Measurements from ENCODE around the gene CAMSAP2. TPM values are rescaled to one million over a fixed set of nuclear protein-coding genes. Genes with fewer than 3 reads are reported as not detected.

Gene CAMSAP2
- polyA plus RNA-seq, 2 of the 4 experiments (the other 2 are of a cell fraction) = 17.3 to 28.5 TPM

DNA sequence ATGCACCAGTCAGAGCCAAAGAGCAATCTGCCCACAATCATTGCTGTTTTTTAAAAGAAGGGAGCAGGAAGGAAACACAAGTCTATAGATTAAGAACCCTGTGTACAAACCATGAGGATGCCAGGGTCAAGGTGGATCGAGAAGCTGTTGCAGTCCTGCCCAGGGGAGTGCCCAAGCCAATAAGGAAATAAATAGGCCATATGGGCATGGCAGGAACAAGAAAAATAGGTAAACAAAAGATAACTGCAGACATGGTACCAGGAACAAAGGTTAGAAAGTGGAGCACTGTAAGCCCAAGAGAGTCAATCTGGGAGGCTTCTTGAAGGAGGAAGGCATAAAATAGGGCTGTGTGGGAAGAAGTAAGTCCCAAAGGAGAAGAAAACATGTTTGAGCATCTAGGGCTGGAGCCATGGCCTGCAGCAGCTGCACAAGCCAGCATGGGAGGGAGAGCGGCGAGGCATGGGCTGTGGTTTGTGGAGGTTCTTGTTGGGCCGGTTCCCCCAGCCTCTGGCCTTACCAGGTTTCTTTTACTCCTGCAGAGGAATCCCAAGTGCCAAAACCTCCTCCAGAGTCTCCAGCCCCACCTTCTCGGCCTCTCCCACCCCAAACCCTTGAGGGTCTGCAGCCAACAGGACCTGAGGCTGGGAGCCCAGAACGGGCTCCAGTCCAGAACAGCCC lies 169.6 kb downstream of the CAMSAP2 start:
- Histone ChIP-seq H3K4me3 (no peak overlapping the region), H3K9me3 (no peaks in the 10 kb centered on the region), H3K27ac (peak overlapping the region; percentile 77 to 82), H3K4me1 (peaks cover 70% of the 10 kb centered on the region), H3K4me2 (peak overlapping the region; percentile 39)
- WGBS (ENCODE audit: missing lambda C conversion rate) = 86% methylated on average over 5 of the region's 6 CpGs
- FAIRE-seq (no peak), ATAC-seq (no peak), DNase-seq (ENCODE audit: low read depth in 1 of 2, low spot score in 1 of 2) (no peak)
- CTCF ChIA-PET = interaction anchor here (0.7 to 2.0 kb wide), 6 partner anchors 9 to 89 kb away, joined by 3 to 16 read pairs (median 4); partner anchors contain the start of gene INAVA
- POLR2A ChIA-PET = interaction anchor here (0.9 to 3.9 kb wide), 4 partner anchors 9 to 17 kb away, joined by 4 to 58 read pairs (median 6); partner anchors contain the start of gene INAVA
- TF ChIP-seq CBX2 (IDR thresholded peaks at IDR 0.05; ENCODE audit: borderline replicate concordance, low read depth) = no peak
- 0 out of 5 replicates have a peak, but pooled peaks of 1 of the 2 experiments have one; percentile 6 for TF ChIP-seq JUN (IDR thresholded peaks at IDR 0.05)

- TF ChIP-seq, protein P1, sequence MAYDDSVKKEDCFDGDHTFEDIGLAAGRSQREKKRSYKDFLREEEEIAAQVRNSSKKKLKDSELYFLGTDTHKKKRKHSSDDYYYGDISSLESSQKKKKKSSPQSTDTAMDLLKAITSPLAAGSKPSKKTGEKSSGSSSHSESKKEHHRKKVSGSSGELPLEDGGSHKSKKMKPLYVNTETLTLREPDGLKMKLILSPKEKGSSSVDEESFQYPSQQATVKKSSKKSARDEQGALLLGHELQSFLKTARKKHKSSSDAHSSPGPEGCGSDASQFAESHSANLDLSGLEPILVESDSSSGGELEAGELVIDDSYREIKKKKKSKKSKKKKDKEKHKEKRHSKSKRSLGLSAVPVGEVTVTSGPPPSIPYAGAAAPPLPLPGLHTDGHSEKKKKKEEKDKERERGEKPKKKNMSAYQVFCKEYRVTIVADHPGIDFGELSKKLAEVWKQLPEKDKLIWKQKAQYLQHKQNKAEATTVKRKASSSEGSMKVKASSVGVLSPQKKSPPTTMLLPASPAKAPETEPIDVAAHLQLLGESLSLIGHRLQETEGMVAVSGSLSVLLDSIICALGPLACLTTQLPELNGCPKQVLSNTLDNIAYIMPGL (CRISPR knock-in tag; IDR thresholded peaks at IDR 0.05; ENCODE audit: borderline replicate concordance) = no peak
- TF ChIP-seq HES2 (IDR thresholded peaks at IDR 0.05) (no peak), CHD2 (IDR thresholded peaks at IDR 0.05; ENCODE audit: low read length, partially characterized antibody) (no peak), KDM1A (IDR thresholded peaks at IDR 0.05; ENCODE audit: low read depth) (no peak), ZC3H11A (IDR thresholded peaks at IDR 0.05) (no peak), CBX2 (IDR thresholded peaks at IDR 0.05; ENCODE audit: borderline replicate concordance, low read depth) (no peak), ZFP36 (IDR thresholded peaks at IDR 0.05; ENCODE audit: borderline replicate concordance, partially characterized antibody) (no peak), HOXA7 (CRISPR knock-in tag; IDR thresholded peaks at IDR 0.05) (no peak), PBX3 (IDR thresholded peaks at IDR 0.05) (no peak), NR3C1 (IDR thresholded peaks at IDR 0.05) (no peak), MYC (IDR thresholded peaks at IDR 0.05; ENCODE audit: borderline replicate concordance, low read length) (no peak)
- TF ChIP-seq, protein P2, sequence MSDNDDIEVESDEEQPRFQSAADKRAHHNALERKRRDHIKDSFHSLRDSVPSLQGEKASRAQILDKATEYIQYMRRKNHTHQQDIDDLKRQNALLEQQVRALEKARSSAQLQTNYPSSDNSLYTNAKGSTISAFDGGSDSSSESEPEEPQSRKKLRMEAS (IDR thresholded peaks at IDR 0.05) = no peak
- CTCF ChIA-PET = interaction anchor here (1.8 kb wide), 1 partner anchor 9 kb away, joined by 6 read pairs; no protein-coding TSS in a partner anchor
- H3K9me3 ChIP-seq = no peaks in the 10 kb centered on the region
- DNase-seq (ENCODE audit: low read depth in 1 of 2, low spot score in 1 of 2) (no peak), FAIRE-seq (no peak), ATAC-seq (no peak)
- H3K27ac ChIP-seq = peak overlapping the region; percentile 77 to 82
- no peak overlapping the region for H3K4me3 ChIP-seq
- POLR2A ChIA-PET = interaction anchor here (3.9 kb wide), 1 partner anchor 13 kb away, joined by 58 read pairs; the partner anchor contains the start of gene INAVA
- peaks cover 63% of the 10 kb centered on the region for H3K4me1 ChIP-seq
- H3K4me2 ChIP-seq = peak overlapping the region; percentile 39
- 83% methylated on average over 3 of the region's 5 CpGs for WGBS (ENCODE audit: missing lambda C conversion rate)
Observed at GRCh38 chr1:200909071-200909470, 170.4 kb downstream of the CAMSAP2 start.

DNA sequence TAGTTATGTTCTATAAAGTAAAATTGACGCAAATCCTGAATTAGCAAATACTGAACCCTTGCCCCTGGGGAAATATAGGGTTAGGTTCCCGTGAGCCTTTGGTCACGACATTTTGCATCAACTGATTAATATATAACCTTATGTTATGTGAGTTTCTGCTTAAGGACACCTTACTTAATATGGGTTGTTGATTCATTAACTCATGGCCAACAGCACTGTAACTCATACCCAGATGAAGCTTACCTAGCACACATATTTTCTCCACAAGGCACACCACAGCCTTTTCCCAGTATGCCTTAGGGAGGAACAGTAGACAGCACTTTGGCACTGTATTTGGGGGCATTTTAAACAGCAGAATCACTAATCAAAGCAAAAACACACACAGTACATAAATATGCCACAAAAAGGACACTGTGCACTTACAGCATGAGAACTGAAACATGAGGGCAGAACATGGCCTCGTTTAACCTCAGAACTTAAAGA lies 171.1 kb downstream of the CAMSAP2 start:
- WGBS (ENCODE audit: missing lambda C conversion rate) = 53% methylated on average over 4 of the region's 4 CpGs
- POLR2A ChIA-PET = interaction anchor here (3.9 kb wide), 1 partner anchor 13 kb away, joined by 58 read pairs; the partner anchor contains the start of gene INAVA
- Histone ChIP-seq H3K4me3 (no peak overlapping the region), H3K9me3 (no peaks in the 10 kb centered on the region), H3K27ac (peak overlapping the region in 1 of 2 experiments; percentile 82; a peak in 3 of 6 replicates), H3K4me1 (peaks cover 56% of the 10 kb centered on the region), H3K4me2 (no peak overlapping the region)
- TF ChIP-seq ZC3H11A (IDR thresholded peaks at IDR 0.05) (no peak), HOXA7 (CRISPR knock-in tag; IDR thresholded peaks at IDR 0.05) (no peak)
- TF ChIP-seq, protein P2 (IDR thresholded peaks at IDR 0.05) = no peak
- FAIRE-seq = no peak
- CTCF ChIA-PET = no interaction called here
- no peak for ATAC-seq
- no peak for DNase-seq (ENCODE audit: low read depth in 1 of 2, low spot score in 1 of 2)

Other genes starting within 250 kb of the CAMSAP2 start
- gene KIF14, start 118.1 kb upstream of the CAMSAP2 start, polyA plus RNA-seq (2011; rRNA removed) = 13.5 and 20.4 TPM in 2 replicates
- gene KIF14, start 118.1 kb upstream of the CAMSAP2 start, polyA plus RNA-seq (2017; fragmentation: RNase III; extraction: RNeasy Plus Mini Kit Qiagen cat#74134 plus additional on column Dnase treatment) = 12.3 to 13.3 TPM (median 13.0 TPM) in 3 replicates
- gene DDX59, start 69.0 kb upstream of the CAMSAP2 start, polyA plus RNA-seq (2011; rRNA removed) = 28.7 and 42.9 TPM in 2 replicates
- gene DDX59, start 69.0 kb upstream of the CAMSAP2 start, polyA plus RNA-seq (2017; fragmentation: RNase III; extraction: RNeasy Plus Mini Kit Qiagen cat#74134 plus additional on column Dnase treatment) = 16.0 to 16.6 TPM (median 16.3 TPM) in 3 replicates
- gene GPR25, start 134.1 kb downstream of the CAMSAP2 start, polyA plus RNA-seq (2011; rRNA removed) = not detected in 2 replicates
- gene GPR25, start 134.1 kb downstream of the CAMSAP2 start, polyA plus RNA-seq (2017; fragmentation: RNase III; extraction: RNeasy Plus Mini Kit Qiagen cat#74134 plus additional on column Dnase treatment) = not detected in 3 replicates
- 40.0 and 51.3 TPM in 2 replicates for gene INAVA, start 156.0 kb downstream of the CAMSAP2 start, polyA plus RNA-seq (2011; rRNA removed)
- gene INAVA, start 156.0 kb downstream of the CAMSAP2 start, polyA plus RNA-seq (2017; fragmentation: RNase III; extraction: RNeasy Plus Mini Kit Qiagen cat#74134 plus additional on column Dnase treatment) = 38.6 to 50.2 TPM (median 43.7 TPM) in 3 replicates

All from A549 (cell line).